GM12801 (cell line): ENCODE results near the gene PTK7.

Experiments used
- TF ChIP-seq, protein P1 (sequence below): IDR thresholded peaks from one replicate; pipeline ENCODE4 v1.5.1; 2011; ENCODE audit warnings: control low read depth; ENCODE audit not compliant: insufficient read length; ENCODE audit errors: extremely low read depth

Gene PTK7

DNA sequence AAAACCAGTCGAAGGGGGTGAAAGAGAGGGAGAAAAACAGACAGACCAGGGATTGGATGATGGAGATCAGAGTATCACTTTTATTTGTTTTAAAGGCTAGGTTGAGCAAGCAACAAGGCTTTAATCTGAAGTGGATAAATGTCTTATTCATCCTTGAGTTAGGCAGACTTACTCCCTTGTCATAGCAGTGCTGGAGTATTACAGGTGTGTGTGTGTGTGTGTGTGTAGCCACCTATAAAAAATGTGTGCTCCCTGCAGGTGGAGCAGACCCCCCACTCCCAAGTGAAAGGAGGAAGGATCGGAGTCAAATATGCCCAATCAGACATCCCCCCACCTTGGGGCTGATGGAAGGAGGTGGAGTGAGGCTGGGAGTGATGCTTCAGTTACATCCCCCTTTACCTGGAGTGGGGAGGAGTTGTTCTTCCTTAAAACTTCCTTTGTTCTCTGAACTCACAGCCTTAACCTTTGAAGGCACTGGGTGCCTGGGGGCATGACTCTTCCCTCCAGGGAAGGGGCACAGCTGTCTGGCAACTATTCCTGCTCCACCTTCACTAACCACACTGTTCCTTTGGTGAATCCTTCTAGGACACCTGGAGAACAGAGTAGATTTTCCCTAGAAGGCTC, 27.3 kb downstream of the PTK7 start:
- TF ChIP-seq, protein P1, sequence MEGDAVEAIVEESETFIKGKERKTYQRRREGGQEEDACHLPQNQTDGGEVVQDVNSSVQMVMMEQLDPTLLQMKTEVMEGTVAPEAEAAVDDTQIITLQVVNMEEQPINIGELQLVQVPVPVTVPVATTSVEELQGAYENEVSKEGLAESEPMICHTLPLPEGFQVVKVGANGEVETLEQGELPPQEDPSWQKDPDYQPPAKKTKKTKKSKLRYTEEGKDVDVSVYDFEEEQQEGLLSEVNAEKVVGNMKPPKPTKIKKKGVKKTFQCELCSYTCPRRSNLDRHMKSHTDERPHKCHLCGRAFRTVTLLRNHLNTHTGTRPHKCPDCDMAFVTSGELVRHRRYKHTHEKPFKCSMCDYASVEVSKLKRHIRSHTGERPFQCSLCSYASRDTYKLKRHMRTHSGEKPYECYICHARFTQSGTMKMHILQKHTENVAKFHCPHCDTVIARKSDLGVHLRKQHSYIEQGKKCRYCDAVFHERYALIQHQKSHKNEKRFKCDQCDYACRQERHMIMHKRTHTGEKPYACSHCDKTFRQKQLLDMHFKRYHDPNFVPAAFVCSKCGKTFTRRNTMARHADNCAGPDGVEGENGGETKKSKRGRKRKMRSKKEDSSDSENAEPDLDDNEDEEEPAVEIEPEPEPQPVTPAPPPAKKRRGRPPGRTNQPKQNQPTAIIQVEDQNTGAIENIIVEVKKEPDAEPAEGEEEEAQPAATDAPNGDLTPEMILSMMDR, result no peak

DNA sequence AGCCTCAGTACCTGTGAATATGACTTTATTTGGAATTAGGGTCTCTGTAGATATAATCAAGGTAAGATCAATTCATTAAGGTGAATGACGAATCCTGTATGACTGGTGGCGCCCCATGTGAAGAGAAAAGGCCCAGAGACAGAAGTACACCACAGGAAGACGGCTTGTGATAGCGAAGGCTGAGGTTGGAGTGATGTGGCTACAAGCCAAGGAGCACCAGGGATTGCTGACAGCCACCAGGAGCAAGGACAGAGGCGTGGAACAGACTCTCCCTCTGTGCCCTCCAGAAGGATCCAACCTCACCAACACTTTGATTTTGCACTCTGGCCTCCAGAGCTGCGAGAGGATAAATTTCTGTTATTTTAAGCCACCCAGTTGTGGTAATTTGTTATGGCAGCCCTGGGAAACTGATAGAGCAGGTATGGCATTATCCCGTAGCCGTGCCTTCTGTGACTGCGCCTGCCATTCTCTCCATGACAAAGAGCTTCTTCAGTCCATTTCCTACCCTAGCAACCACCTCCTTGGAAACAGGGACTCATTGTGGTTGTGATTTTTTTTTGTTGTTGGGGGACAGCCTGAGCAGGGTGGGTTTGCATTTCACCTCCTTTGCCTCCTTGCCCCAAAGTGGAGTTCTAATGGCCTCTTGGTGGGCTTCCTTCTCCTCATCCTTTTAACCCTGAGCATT, 29.6 kb downstream of the PTK7 start:
- TF ChIP-seq, protein P1, result no peak

DNA sequence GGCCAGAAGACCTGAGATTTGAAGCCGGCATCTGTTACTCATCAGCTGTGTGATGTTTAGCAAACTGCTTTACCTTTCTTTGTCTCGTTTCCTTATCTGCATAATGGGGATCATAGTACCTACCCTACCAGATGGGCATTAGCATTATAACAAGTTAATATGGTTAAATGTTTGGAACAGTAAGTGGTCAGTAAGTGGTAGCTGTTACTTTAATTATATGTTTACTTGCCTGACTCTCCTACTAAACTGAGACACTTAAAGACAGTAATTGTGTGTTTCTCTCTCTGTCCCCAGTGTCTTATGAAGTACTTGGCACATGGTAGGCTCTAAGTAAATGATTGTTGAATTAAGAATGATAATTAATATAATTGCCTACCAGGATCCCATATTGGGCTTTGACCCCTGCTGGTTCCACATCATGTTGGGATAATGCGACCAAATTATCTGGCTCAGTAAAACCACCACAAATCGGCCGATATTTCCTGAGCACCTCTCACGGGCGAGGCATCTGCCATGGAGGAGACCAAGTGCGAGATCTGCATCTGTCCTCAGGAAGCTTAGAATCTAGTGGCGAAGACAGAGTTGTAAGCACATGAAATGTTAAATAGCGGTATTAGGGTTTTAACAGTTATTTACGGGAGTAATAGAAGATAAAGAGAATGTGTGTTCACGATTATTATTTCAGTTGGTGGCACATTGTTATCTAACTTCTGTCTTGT, 31.4 kb downstream of the PTK7 start:
- TF ChIP-seq, protein P1, result no peak

DNA sequence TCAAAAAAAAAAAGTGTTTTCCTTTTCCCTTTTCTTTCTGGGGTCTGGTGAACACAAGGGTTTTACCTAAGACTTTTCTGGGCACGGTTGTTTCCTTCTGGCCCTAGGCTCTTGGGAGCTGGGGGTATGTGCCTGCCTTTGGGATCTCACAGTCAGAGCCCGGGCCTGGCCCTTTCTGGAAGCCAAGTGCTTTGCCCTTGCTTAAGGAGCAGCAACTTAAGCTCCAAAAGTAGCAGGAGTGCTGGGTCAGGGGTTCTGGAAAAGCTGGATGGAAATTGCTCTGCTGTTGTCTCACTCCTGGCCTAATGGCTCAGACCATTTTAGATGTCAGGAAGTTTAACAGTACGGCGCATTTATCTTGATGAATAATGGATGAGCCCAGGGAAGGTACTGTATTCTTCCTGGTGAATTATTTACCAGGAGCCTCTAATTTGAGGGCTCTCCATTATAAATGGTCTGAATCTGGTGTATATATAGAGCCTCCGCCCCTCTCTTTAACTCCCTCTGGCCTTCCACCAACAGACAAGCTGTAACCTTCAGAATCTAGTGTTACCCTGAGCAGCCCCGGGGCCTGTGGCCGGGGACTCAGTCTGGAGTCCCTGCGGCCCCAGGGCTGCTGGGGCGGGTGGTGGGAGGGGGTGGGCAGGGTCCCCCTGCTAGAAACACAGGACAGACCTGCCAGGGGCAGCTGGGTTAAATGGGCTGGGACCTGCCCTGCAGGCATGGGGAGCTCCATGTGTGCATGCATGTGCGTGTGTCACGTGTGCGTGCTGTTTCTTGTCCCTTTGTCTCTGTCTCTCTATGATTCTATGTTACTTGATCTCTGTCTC, 37.5 kb downstream of the PTK7 start:
- TF ChIP-seq, protein P1, result no peak

DNA sequence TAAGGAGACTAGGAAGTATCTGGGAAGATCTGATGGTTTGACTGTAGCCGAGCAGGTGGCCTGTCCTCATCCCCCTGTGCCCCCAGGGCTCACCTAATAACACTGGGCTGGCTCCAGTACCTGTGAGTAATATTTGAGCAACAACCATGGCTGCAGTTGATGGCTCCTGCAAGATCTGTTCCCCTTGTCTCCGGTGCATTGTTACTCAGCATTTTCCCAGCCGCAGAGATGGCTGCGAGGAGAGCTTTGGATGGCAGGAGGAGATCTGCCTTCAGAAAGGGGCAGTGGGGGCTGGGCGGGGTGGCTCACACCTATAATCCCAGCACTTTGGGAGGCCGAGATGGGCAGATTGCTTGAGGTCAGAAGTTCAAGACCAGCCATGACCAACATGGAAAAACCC, 39.3 kb downstream of the PTK7 start:
- TF ChIP-seq, protein P1, result no peak

DNA sequence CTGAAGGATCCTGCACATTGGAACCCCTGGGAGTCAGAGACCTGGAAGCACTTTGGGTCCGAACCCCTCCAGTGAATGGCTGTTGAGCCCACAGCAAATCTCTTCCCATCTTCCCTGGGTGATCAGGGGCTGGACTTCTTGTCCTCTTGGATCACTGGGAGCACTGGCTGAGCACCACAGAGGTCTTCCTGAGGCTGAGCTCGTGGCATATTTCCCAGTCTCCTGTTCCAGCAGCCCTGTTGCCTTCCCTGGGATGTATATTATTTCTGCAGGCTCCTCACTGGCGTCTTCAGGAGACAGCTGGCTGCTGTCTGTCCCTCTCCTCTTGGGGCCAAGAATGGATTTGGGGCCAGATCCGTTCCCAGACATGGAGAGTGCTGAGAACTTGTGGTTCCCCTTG, 43.4 kb downstream of the PTK7 start:
- TF ChIP-seq, protein P1, result no peak
